Ishikawa (cell line): Measurements from ENCODE around the gene KCNQ1.

Source experiments
- CEBPB ChIP-seq: IDR thresholded peaks from 2 replicates; pipeline ENCODE4 v1.6.1; 2012
- CREB1 ChIP-seq: IDR thresholded peaks from 2 replicates; pipeline ENCODE4 v1.6.1; 2012; ENCODE audit warnings: low read depth
- EGR1 ChIP-seq: IDR thresholded peaks from 2 replicates; pipeline ENCODE4 v1.6.1; 2012
- EP300 ChIP-seq: IDR thresholded peaks from 2 replicates; pipeline ENCODE4 v1.6.1; 2012; ENCODE audit warnings: borderline replicate concordance
- FOXM1 ChIP-seq: IDR thresholded peaks from 2 replicates; pipeline ENCODE4 v1.6.1; 2012; ENCODE audit warnings: low read depth, borderline replicate concordance
- MAX ChIP-seq: IDR thresholded peaks from 2 replicates; pipeline ENCODE4 v1.6.1; 2012
- NFIC ChIP-seq: IDR thresholded peaks from 2 replicates; pipeline ENCODE4 v1.6.1; 2012
- RAD21 ChIP-seq: IDR thresholded peaks from 2 replicates; pipeline ENCODE4 v1.6.1; 2012; ENCODE audit warnings: low read depth
- REST ChIP-seq: IDR thresholded peaks from 2 replicates; pipeline ENCODE4 v1.6.1; 2012; ENCODE audit warnings: low read depth, mild to moderate bottlenecking
- TAF1 ChIP-seq: IDR thresholded peaks from 2 replicates; pipeline ENCODE4 v1.6.1; 2012; ENCODE audit warnings: low read depth, mild to moderate bottlenecking
- TCF12 ChIP-seq: IDR thresholded peaks from 2 replicates; pipeline ENCODE4 v1.6.1; 2012; ENCODE audit warnings: low read depth
- TEAD4 ChIP-seq: IDR thresholded peaks from 2 replicates; pipeline ENCODE4 v1.6.1; 2012
- USF1 ChIP-seq: IDR thresholded peaks from 2 replicates; pipeline ENCODE4 v1.6.1; 2012
- YY1 ChIP-seq: IDR thresholded peaks from 2 replicates; pipeline ENCODE4 v1.6.1; 2012; ENCODE audit warnings: low read depth
- ZBTB7A ChIP-seq: IDR thresholded peaks from 2 replicates; pipeline ENCODE4 v1.6.1; 2012; ENCODE audit warnings: low read depth

Gene KCNQ1

GRCh38 chr11:2656859-2657258 is 212.1 kb downstream of the KCNQ1 start:
- TF ChIP-seq ZBTB7A (no peak), TEAD4 (no peak), RAD21 (no peak), EP300 (no peak), TCF12 (no peak), CREB1 (no peak), EGR1 (no peak), MAX (no peak), YY1 (no peak), FOXM1 (no peak), REST (no peak), NFIC (no peak), USF1 (no peak), CEBPB (no peak)

GRCh38 chr11:2657697-2658284 is 213.0 kb downstream of the KCNQ1 start:
- TF ChIP-seq ZBTB7A, result no peak
- TF ChIP-seq REST, result no peak
- TF ChIP-seq NFIC, result no peak
- TF ChIP-seq USF1, result no peak
- no peak for TF ChIP-seq TCF12
- no peak for TF ChIP-seq TAF1
- no peak for TF ChIP-seq YY1
- no peak for TF ChIP-seq CEBPB
- no peak for TF ChIP-seq CREB1
- no peak for TF ChIP-seq MAX
- TF ChIP-seq TEAD4, result no peak
- no peak for TF ChIP-seq RAD21
- no peak for TF ChIP-seq EGR1
- TF ChIP-seq EP300, result no peak
- no peak for TF ChIP-seq FOXM1

GRCh38 chr11:2660357-2660939 is 215.6 kb downstream of the KCNQ1 start:
- no peak for TF ChIP-seq CEBPB
- no peak for TF ChIP-seq NFIC
- no peak for TF ChIP-seq EP300
- TF ChIP-seq EGR1, result no peak
- TF ChIP-seq USF1, result no peak
- no peak for TF ChIP-seq TEAD4
- no peak for TF ChIP-seq ZBTB7A
- TF ChIP-seq TCF12, result no peak
- TF ChIP-seq FOXM1, result no peak
- TF ChIP-seq YY1, result no peak
- TF ChIP-seq REST, result no peak
- TF ChIP-seq RAD21, result no peak
- TF ChIP-seq CREB1, result no peak
- TF ChIP-seq MAX, result no peak
- no peak for TF ChIP-seq TAF1
